ENCODE results near the gene RASSF3. TPM values are rescaled to one million over a fixed set of nuclear protein-coding genes. Genes with fewer than 3 reads are reported as not detected.
"Not testable (repeated sequence)": the region's sequence is repeated elsewhere in the genome, so short reads cannot be mapped to it uniquely, and the experiment has no call there.

Gene RASSF3
- total RNA-seq, 2 experiments from 2014 or later, result 114 to 115 TPM

- ChIA-PET CTCF (interaction anchor here (1.2 kb wide), 1 partner anchor 76 kb away, joined by 3 read pairs; no protein-coding TSS in a partner anchor), POLR2A (no interaction called here)
- Mint-ChIP-seq H3K9me3 (no peaks in the 10 kb centered on the region), H3K4me3 (no peak overlapping the region), H3K27ac (no peak overlapping the region), H3K4me1 (peaks cover 57% of the 10 kb centered on the region), H3K27me3 (no peaks in the 10 kb centered on the region), H3K36me3 (ENCODE audit: low read depth) (peaks cover 32% of the 10 kb centered on the region)
- no peak for DNase-seq
Measured at GRCh38 chr12:64649487-64649886, 39.2 kb downstream of the RASSF3 start.

- DNase-seq, result no peak
- Mint-ChIP-seq H3K4me3 (no peak overlapping the region), H3K27me3 (no peaks in the 10 kb centered on the region), H3K36me3 (ENCODE audit: low read depth) (peaks cover 32% of the 10 kb centered on the region), H3K27ac (no peak overlapping the region), H3K4me1 (peaks cover 56% of the 10 kb centered on the region), H3K9me3 (no peaks in the 10 kb centered on the region)
- CTCF ChIA-PET, result interaction anchor here (1.2 kb wide), 1 partner anchor 29 kb away, joined by 4 read pairs; no protein-coding TSS in a partner anchor
- POLR2A ChIA-PET, result no interaction called here
Measured at GRCh38 chr12:64650762-64651161, 40.5 kb downstream of the RASSF3 start.

- Mint-ChIP-seq H3K36me3 (ENCODE audit: low read depth) (peaks cover 40% of the 10 kb centered on the region), H3K4me3 (no peak overlapping the region), H3K9me3 (no peaks in the 10 kb centered on the region), H3K27ac (peak overlapping the region; percentile 57), H3K4me1 (peaks cover 61% of the 10 kb centered on the region), H3K27me3 (no peaks in the 10 kb centered on the region)
- CTCF ChIA-PET, result no interaction called here
- POLR2A ChIA-PET, result no interaction called here
- no peak for DNase-seq
Measured at GRCh38 chr12:64652346-64652745, 42.1 kb downstream of the RASSF3 start.

- CTCF ChIA-PET, result interaction anchor here (1.2 kb wide), 1 partner anchor 9 kb away, joined by 3 read pairs; no protein-coding TSS in a partner anchor
- POLR2A ChIA-PET, result no interaction called here
- Mint-ChIP-seq H3K27ac (no peak overlapping the region), H3K9me3 (peaks cover 3% of the 10 kb centered on the region), H3K27me3 (no peaks in the 10 kb centered on the region), H3K4me3 (no peak overlapping the region), H3K36me3 (ENCODE audit: low read depth) (peaks cover 44% of the 10 kb centered on the region), H3K4me1 (peaks cover 65% of the 10 kb centered on the region)
- no peak for DNase-seq
Measured at GRCh38 chr12:64653123-64653522, 42.8 kb downstream of the RASSF3 start.

GRCh38 chr12:64653907-64654306 lies 43.6 kb downstream of the RASSF3 start:
- H3K27me3 Mint-ChIP-seq, POLR2A ChIA-PET, DNase-seq, H3K27ac Mint-ChIP-seq, H3K9me3 Mint-ChIP-seq, H3K4me3 Mint-ChIP-seq: not testable (repeated sequence)
- H3K4me1 Mint-ChIP-seq, result peaks cover 71% of the 10 kb centered on the region
- CTCF ChIA-PET, result interaction anchor here (0.8 to 1.2 kb wide), 2 partner anchors 8 to 16 kb away, joined by 3 read pairs; no protein-coding TSS in a partner anchor
- peaks cover 51% of the 10 kb centered on the region for H3K36me3 Mint-ChIP-seq (ENCODE audit: low read depth)

GRCh38 chr12:64655141-64655540 lies 44.8 kb downstream of the RASSF3 start:
- Mint-ChIP-seq H3K36me3 (ENCODE audit: low read depth) (peaks cover 48% of the 10 kb centered on the region), H3K4me3 (no peak overlapping the region), H3K4me1 (peaks cover 74% of the 10 kb centered on the region), H3K27ac (no peak overlapping the region), H3K9me3 (peaks cover 7% of the 10 kb centered on the region), H3K27me3 (no peaks in the 10 kb centered on the region)
- ChIA-PET POLR2A (no interaction called here), CTCF (interaction anchor here (0.6 kb wide), 1 partner anchor 895 kb away, joined by 3 read pairs; no protein-coding TSS in a partner anchor)
- DNase-seq, result no peak

- no peak overlapping the region for H3K27ac Mint-ChIP-seq
- ChIA-PET POLR2A (no interaction called here), CTCF (interaction anchor here (0.8 to 1.1 kb wide), 2 partner anchors 14 to 30 kb away, joined by 3 to 6 read pairs; no protein-coding TSS in a partner anchor)
- peaks cover 7% of the 10 kb centered on the region for H3K9me3 Mint-ChIP-seq
- H3K4me3 Mint-ChIP-seq, result no peak overlapping the region
- no peaks in the 10 kb centered on the region for H3K27me3 Mint-ChIP-seq
- DNase-seq, result no peak
- peaks cover 47% of the 10 kb centered on the region for H3K36me3 Mint-ChIP-seq (ENCODE audit: low read depth)
- H3K4me1 Mint-ChIP-seq, result peaks cover 76% of the 10 kb centered on the region
Measured at GRCh38 chr12:64656429-64656828, 46.1 kb downstream of the RASSF3 start.

- ChIA-PET POLR2A (no interaction called here), CTCF (no interaction called here)
- H3K4me3 Mint-ChIP-seq, result no peak overlapping the region
- H3K27me3 Mint-ChIP-seq, result no peaks in the 10 kb centered on the region
- H3K4me1 Mint-ChIP-seq, result peaks cover 68% of the 10 kb centered on the region
- H3K9me3 Mint-ChIP-seq, result peaks cover 7% of the 10 kb centered on the region
- peaks cover 42% of the 10 kb centered on the region for H3K36me3 Mint-ChIP-seq (ENCODE audit: low read depth)
- peak overlapping the region; percentile 74 for H3K27ac Mint-ChIP-seq
- no peak for DNase-seq
Measured at GRCh38 chr12:64658892-64659481, 48.7 kb downstream of the RASSF3 start.

- Mint-ChIP-seq H3K4me1 (peaks cover 77% of the 10 kb centered on the region), H3K4me3 (no peak overlapping the region), H3K9me3 (peaks cover 7% of the 10 kb centered on the region), H3K27ac (peak overlapping the region; percentile 65), H3K36me3 (ENCODE audit: low read depth) (peaks cover 37% of the 10 kb centered on the region), H3K27me3 (no peaks in the 10 kb centered on the region)
- ChIA-PET CTCF (interaction anchor here (0.6 to 2.1 kb wide), 8 partner anchors 9 to 49 kb away, joined by 3 to 9 read pairs (median 3); no protein-coding TSS in a partner anchor), POLR2A (no interaction called here)
- no peak for DNase-seq
Measured at GRCh38 chr12:64660237-64661018, 50.1 kb downstream of the RASSF3 start.

GRCh38 chr12:64663015-64663414 lies 52.7 kb downstream of the RASSF3 start:
- ChIA-PET CTCF (interaction anchor here (0.9 to 2.4 kb wide), 3 partner anchors 9 to 35 kb away, joined by 3 to 8 read pairs (median 6); no protein-coding TSS in a partner anchor), POLR2A (no interaction called here)
- peaks cover 84% of the 10 kb centered on the region for H3K4me1 Mint-ChIP-seq
- H3K36me3 Mint-ChIP-seq (ENCODE audit: low read depth), result peaks cover 32% of the 10 kb centered on the region
- H3K27me3 Mint-ChIP-seq, result no peaks in the 10 kb centered on the region
- H3K27ac Mint-ChIP-seq, result no peak overlapping the region
- DNase-seq, result no peak
- no peak overlapping the region for H3K4me3 Mint-ChIP-seq
- H3K9me3 Mint-ChIP-seq, result peaks cover 5% of the 10 kb centered on the region

- Mint-ChIP-seq H3K9me3 (no peaks in the 10 kb centered on the region), H3K27ac (peak overlapping the region; percentile 99), H3K36me3 (ENCODE audit: low read depth) (peaks cover 29% of the 10 kb centered on the region), H3K27me3 (no peaks in the 10 kb centered on the region), H3K4me3 (peak overlapping the region; percentile 43), H3K4me1 (peaks cover 82% of the 10 kb centered on the region)
- peak; percentile 63 for DNase-seq
- ChIA-PET CTCF (interaction anchor here (0.6 to 1.3 kb wide), 5 partner anchors 9 to 1952 kb away, joined by 3 to 4 read pairs (median 4); no protein-coding TSS in a partner anchor), POLR2A (interaction anchor here (0.5 kb wide), 1 partner anchor 56 kb away, joined by 4 read pairs; no protein-coding TSS in a partner anchor)
Measured at GRCh38 chr12:64665514-64665913, 55.2 kb downstream of the RASSF3 start.

GRCh38 chr12:64666054-64666914 lies 56.0 kb downstream of the RASSF3 start:
- H3K4me1 Mint-ChIP-seq, result peaks cover 83% of the 10 kb centered on the region
- CTCF ChIA-PET, result interaction anchor here (0.6 to 2.2 kb wide), 6 partner anchors 9 to 1953 kb away, joined by 3 to 8 read pairs (median 4); no protein-coding TSS in a partner anchor
- no peaks in the 10 kb centered on the region for H3K27me3 Mint-ChIP-seq
- H3K36me3 Mint-ChIP-seq (ENCODE audit: low read depth), result peaks cover 28% of the 10 kb centered on the region
- H3K4me3 Mint-ChIP-seq, result peak overlapping the region; percentile 43
- DNase-seq, result no peak
- peak overlapping the region; percentile 99 for H3K27ac Mint-ChIP-seq
- H3K9me3 Mint-ChIP-seq, result no peaks in the 10 kb centered on the region
- POLR2A ChIA-PET, result interaction anchor here (0.5 kb wide), 1 partner anchor 57 kb away, joined by 4 read pairs; no protein-coding TSS in a partner anchor
